A549 (cell line): Measurements from ENCODE around the gene PLXND1. TPM values are rescaled to one million over a fixed set of nuclear protein-coding genes. Genes with fewer than 3 reads are reported as not detected.

ENCODE experiments used
- ATAC-seq, 2 experiments: fragments of 200-7000 bp in 1 of 2; fragments of >200 bp in 1 of 2; cut with Nextera tagmentation in 1 of 2; cut with Tn5 transposase in 1 of 2; 3 replicates each; pipeline versions ENCODE4 v1.8.0 to v1.9.1; 2018 to 2020; ENCODE audit warnings: mild to moderate bottlenecking in 1 of 2, moderate library complexity in 1 of 2
- CTCF ChIA-PET: fragments of 300-600 bp; sonication (Branson Sonifier 250); formaldehyde crosslinking; extraction: SDS; loops from one replicate; lab custom pipeline; 2021; ENCODE audit warnings: antibody characterized with exemption, inconsistent platforms; lab: Yijun Ruan, JAX
- POLR2A ChIA-PET: fragments of 350-600 bp; formaldehyde crosslinking; extraction: SDS; loops from one replicate; lab custom pipeline; 2021; ENCODE audit warnings: antibody characterized with exemption, inconsistent platforms; lab: Yijun Ruan, JAX
- DNase-seq, 2 experiments: peaks; one replicate each; pipeline versions ENCODE4 v3.0.0 to v3.0.0-alpha.2; 2011 to 2016; ENCODE audit warnings: low read depth in 1 of 2, low spot score in 1 of 2
- FAIRE-seq: peaks from 2 replicates; lab custom pipeline; 2011; peaks lifted over from hg19 to GRCh38; lab: Jason Lieb, UNC
- H3K27ac ChIP-seq, 2 experiments: fragments of >200 bp; sonication (Bioruptor Twin); formaldehyde crosslinking; 3 replicates each; pipeline ENCODE4 v1.5.1; 2016 to 2017
- H3K4me1 ChIP-seq: fragments of >200 bp; sonication (Bioruptor Twin); formaldehyde crosslinking; 3 replicates; pipeline ENCODE4 v1.6.1; 2016
- H3K4me2 ChIP-seq: fragments of >200 bp; sonication (Bioruptor Twin); formaldehyde crosslinking; 3 replicates; pipeline ENCODE4 v1.6.1; 2016
- H3K4me3 ChIP-seq: fragments of >200 bp; sonication (Bioruptor Twin); formaldehyde crosslinking; 3 replicates; pipeline ENCODE4 v1.5.1; 2016
- H3K9me3 ChIP-seq: fragments of >200 bp; sonication (Bioruptor Twin); formaldehyde crosslinking; 3 replicates; pipeline ENCODE4 v1.6.1; 2016
- EP300 ChIP-seq, 2 experiments: fragments of >200 bp; sonication (Bioruptor Twin); formaldehyde crosslinking; IDR thresholded peaks; 2 replicates in 1 of 2; 3 replicates in 1 of 2; pipeline ENCODE4 v1.6.1; 2016 to 2017
- ESRRA ChIP-seq: fragments of 150-350 bp; IDR thresholded peaks from 2 replicates; pipeline ENCODE4 v1.6.1; 2014; ENCODE audit warnings: mild to moderate bottlenecking, low read length, borderline replicate concordance
- FOXS1 ChIP-seq: fragments of 250-450 bp; sonication (Bioruptor Pico); IDR thresholded peaks from 2 replicates; pipeline ENCODE4 v1.5.0; 2020; ENCODE audit warnings: mild to moderate bottlenecking, moderate library complexity
- HDAC2 ChIP-seq: fragments of 200-600 bp; sonication (generic); IDR thresholded peaks from 2 replicates; pipeline ENCODE4 v1.6.1; 2016
- HOXA7 ChIP-seq: fragments of 250-450 bp; sonication (Bioruptor Pico); IDR thresholded peaks from 2 replicates; pipeline ENCODE4 v1.5.0; 2020; ENCODE audit warnings: mild to moderate bottlenecking, moderate library complexity
- JUNB ChIP-seq: fragments of >200 bp; sonication (Bioruptor Twin); formaldehyde crosslinking; IDR thresholded peaks from 2 replicates; pipeline ENCODE4 v1.6.1; 2016
- KDM1A ChIP-seq: fragments of 200-600 bp; sonication (generic); IDR thresholded peaks from 2 replicates; pipeline ENCODE4 v1.6.1; 2016; ENCODE audit warnings: low read depth, mild to moderate bottlenecking
- MAFK ChIP-seq: fragments of 450-650 bp; IDR thresholded peaks from 2 replicates; pipeline ENCODE4 v1.6.1; 2014; ENCODE audit not compliant: partially characterized antibody
- MAZ ChIP-seq: fragments of 150-350 bp; IDR thresholded peaks from 2 replicates; pipeline ENCODE4 v1.6.1; 2014; ENCODE audit warnings: antibody characterized with exemption, low read depth, low read length, borderline replicate concordance
- MYC ChIP-seq: IDR thresholded peaks from 2 replicates; pipeline ENCODE4 v1.6.1; 2012; ENCODE audit warnings: mild to moderate bottlenecking, inconsistent platforms, low read length, improper control_type of control experiment, borderline replicate concordance
- NFE2L2 ChIP-seq: fragments of 150-350 bp; conservative IDR thresholded peaks from 2 replicates; pipeline ENCODE4 v1.6.1; 2014; ENCODE audit warnings: low read length
- NPAS2 ChIP-seq: fragments of 250-450 bp; sonication (Bioruptor Pico); IDR thresholded peaks from 2 replicates; pipeline ENCODE4 v1.8.0; 2022; ENCODE audit warnings: mild to moderate bottlenecking, moderate library complexity, borderline replicate concordance
- POLR2A ChIP-seq: IDR thresholded peaks from 2 replicates; pipeline ENCODE4 v1.6.1; 2012; ENCODE audit warnings: mild to moderate bottlenecking, low read length
- RARB ChIP-seq: fragments of 250-450 bp; sonication (Bioruptor Pico); IDR thresholded peaks from 2 replicates; pipeline ENCODE4 v1.8.0; 2021; ENCODE audit warnings: mild to moderate bottlenecking, moderate library complexity
- ZFP36 ChIP-seq: fragments of 450-650 bp; IDR thresholded peaks from 2 replicates; pipeline ENCODE4 v1.6.1; 2014; ENCODE audit warnings: borderline replicate concordance; ENCODE audit not compliant: partially characterized antibody
- WGBS: methylation state at CpG from one replicate; pipeline ENCODE4 v1.1.6; 2017; ENCODE audit errors: missing lambda C conversion rate; 5-methylcytosine and 5-hydroxymethylcytosine counted together
- polyA plus RNA-seq, 4 experiments: library from polyadenylated mRNA; depleted of rRNA in 3 of 4; stranded (reverse); fragments of >200 nt; fragmentation: RNase III in 1 of 4; extraction: RNeasy Plus Mini Kit Qiagen cat#74134 plus additional on column Dnase treatment in 1 of 4; gene quantifications; 2 replicates in 3 of 4; 3 replicates in 1 of 4; pipeline ENCODE4 v1.2.3, GENCODE V29; 2011 to 2017
- TF ChIP-seq, protein P1 (sequence below): fragments of 200-600 bp; sonication (generic); IDR thresholded peaks from 2 replicates; pipeline ENCODE4 v1.6.1; 2016; ENCODE audit warnings: antibody characterized with exemption, mild to moderate bottlenecking, moderate library complexity
- TF ChIP-seq, protein P2 (sequence below): fragments of 150-350 bp; IDR thresholded peaks from 2 replicates; pipeline ENCODE4 v1.6.1; 2014; ENCODE audit warnings: low read depth, mild to moderate bottlenecking, low read length

Gene PLXND1
- polyA plus RNA-seq, 2 of the 4 experiments (the other 2 are of a cell fraction): 26.8 to 72.6 TPM

GRCh38 chr3:129605203-129605921, 1.1 kb downstream of the PLXND1 start:
- no CpG with 5 or more reads among the region's 98 CpGs for WGBS
- ChIA-PET CTCF (interaction anchor here (1.2 to 1.8 kb wide), 6 partner anchors 9 to 219 kb away, joined by 3 to 13 read pairs (median 6); no protein-coding TSS in a partner anchor), POLR2A (interaction anchor here (1.0 kb wide), 1 partner anchor 21 kb away, joined by 10 read pairs; no protein-coding TSS in a partner anchor)
- ATAC-seq (peak; percentile 30 to 53), FAIRE-seq (no peak), DNase-seq (peak in 1 of 2 experiments; percentile 61)
- Histone ChIP-seq H3K27ac (peak overlapping the region; percentile 86 to 97), H3K9me3 (no peaks in the 10 kb centered on the region), H3K4me2 (peak overlapping the region; percentile 86), H3K4me1 (peaks cover 68% of the 10 kb centered on the region), H3K4me3 (peak overlapping the region; percentile 89)
- TF ChIP-seq, protein P1, sequence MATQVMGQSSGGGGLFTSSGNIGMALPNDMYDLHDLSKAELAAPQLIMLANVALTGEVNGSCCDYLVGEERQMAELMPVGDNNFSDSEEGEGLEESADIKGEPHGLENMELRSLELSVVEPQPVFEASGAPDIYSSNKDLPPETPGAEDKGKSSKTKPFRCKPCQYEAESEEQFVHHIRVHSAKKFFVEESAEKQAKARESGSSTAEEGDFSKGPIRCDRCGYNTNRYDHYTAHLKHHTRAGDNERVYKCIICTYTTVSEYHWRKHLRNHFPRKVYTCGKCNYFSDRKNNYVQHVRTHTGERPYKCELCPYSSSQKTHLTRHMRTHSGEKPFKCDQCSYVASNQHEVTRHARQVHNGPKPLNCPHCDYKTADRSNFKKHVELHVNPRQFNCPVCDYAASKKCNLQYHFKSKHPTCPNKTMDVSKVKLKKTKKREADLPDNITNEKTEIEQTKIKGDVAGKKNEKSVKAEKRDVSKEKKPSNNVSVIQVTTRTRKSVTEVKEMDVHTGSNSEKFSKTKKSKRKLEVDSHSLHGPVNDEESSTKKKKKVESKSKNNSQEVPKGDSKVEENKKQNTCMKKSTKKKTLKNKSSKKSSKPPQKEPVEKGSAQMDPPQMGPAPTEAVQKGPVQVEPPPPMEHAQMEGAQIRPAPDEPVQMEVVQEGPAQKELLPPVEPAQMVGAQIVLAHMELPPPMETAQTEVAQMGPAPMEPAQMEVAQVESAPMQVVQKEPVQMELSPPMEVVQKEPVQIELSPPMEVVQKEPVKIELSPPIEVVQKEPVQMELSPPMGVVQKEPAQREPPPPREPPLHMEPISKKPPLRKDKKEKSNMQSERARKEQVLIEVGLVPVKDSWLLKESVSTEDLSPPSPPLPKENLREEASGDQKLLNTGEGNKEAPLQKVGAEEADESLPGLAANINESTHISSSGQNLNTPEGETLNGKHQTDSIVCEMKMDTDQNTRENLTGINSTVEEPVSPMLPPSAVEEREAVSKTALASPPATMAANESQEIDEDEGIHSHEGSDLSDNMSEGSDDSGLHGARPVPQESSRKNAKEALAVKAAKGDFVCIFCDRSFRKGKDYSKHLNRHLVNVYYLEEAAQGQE: no peak
- no peak for TF ChIP-seq EP300 (IDR thresholded peaks at IDR 0.05)

- DNase-seq (no peak), ATAC-seq (no peak), FAIRE-seq (no peak)
- ChIA-PET POLR2A (interaction anchor here (1.0 kb wide), 1 partner anchor 22 kb away, joined by 10 read pairs; no protein-coding TSS in a partner anchor), CTCF (interaction anchor here (1.2 to 1.8 kb wide), 4 partner anchors 8 to 115 kb away, joined by 4 to 13 read pairs (median 7); no protein-coding TSS in a partner anchor)
- H3K27ac ChIP-seq: peak overlapping the region; percentile 86 to 97; a peak in 4 of 6 replicates
- no peaks in the 10 kb centered on the region for H3K9me3 ChIP-seq
- no peak for TF ChIP-seq RARB (CRISPR knock-in tag)
- TF ChIP-seq MYC: no peak
- TF ChIP-seq NFE2L2: no peak
- no peak for TF ChIP-seq NPAS2 (CRISPR knock-in tag)
- TF ChIP-seq FOXS1 (CRISPR knock-in tag): no peak
- TF ChIP-seq HDAC2: no peak
- no peak for TF ChIP-seq MAFK
- TF ChIP-seq JUNB: no peak
- no peak for TF ChIP-seq ESRRA
- TF ChIP-seq HOXA7: no peak
- no peak for TF ChIP-seq MAZ
- peaks cover 68% of the 10 kb centered on the region for H3K4me1 ChIP-seq
- WGBS: 62% methylated on average over 11 of the region's 12 CpGs
- H3K4me2 ChIP-seq: peak overlapping the region; percentile 86
- peak overlapping the region; percentile 89 for H3K4me3 ChIP-seq
Measured at GRCh38 chr3:129604767-129605166, 1.7 kb downstream of the PLXND1 start.

DNA sequence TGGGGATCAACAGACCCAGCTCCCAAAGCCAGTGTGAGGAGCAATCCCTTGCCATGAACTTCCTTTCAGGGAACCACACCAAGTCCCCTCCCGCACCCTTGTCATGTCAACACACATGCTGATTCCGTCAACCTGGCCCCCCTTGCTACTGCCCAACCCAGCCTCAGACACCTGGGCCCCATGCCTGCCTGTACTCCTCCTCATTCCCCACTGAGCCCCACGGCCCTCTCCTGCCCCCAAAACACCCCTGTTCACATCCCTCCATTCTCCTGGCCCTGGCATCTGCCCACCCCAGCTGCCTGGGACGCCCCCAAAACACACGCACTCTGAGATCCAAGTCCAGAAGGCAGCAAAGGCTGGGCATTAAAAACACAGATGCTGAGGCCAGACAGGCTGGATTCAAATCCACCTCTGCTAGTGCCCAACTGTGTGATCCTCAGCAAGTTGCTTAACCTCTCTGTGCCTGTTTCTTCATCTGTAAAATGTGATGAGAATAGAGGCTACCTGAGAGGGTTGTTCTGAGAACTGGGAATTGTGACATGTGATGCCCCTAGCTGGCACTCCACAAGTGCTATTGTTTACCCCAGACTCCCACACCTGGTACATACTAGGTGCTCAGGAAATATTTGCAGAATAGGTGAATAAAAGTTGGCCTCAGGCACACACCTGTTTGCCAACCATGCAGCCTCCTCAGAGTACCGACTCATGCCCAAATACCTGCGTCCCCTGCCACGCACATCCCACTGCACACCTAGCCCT, 2.3 kb downstream of the PLXND1 start:
- H3K4me2 ChIP-seq: peak overlapping the region; percentile 86
- POLR2A ChIA-PET: no interaction called here
- WGBS: 78% methylated on average over 7 of the region's 8 CpGs
- TF ChIP-seq JUNB (no peak), ZFP36 (peak; percentile 70), KDM1A (peak; percentile 60; the same call in 1 of the 2 replicates), POLR2A (no peak), HDAC2 (peak; percentile 56; the same call in 1 of the 2 replicates)
- TF ChIP-seq, protein P2, sequence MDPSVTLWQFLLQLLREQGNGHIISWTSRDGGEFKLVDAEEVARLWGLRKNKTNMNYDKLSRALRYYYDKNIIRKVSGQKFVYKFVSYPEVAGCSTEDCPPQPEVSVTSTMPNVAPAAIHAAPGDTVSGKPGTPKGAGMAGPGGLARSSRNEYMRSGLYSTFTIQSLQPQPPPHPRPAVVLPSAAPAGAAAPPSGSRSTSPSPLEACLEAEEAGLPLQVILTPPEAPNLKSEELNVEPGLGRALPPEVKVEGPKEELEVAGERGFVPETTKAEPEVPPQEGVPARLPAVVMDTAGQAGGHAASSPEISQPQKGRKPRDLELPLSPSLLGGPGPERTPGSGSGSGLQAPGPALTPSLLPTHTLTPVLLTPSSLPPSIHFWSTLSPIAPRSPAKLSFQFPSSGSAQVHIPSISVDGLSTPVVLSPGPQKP: no peak
- TF ChIP-seq, all 56 proteins: peak for 3
- Histone ChIP-seq H3K4me1 (peaks cover 68% of the 10 kb centered on the region), H3K9me3 (no peaks in the 10 kb centered on the region), H3K27ac (peak overlapping the region; percentile 62 to 97; a peak in 5 of 6 replicates), H3K4me3 (peak overlapping the region; percentile 89)
- ATAC-seq: no peak
- DNase-seq: no peak
- no peak for FAIRE-seq
- CTCF ChIA-PET: interaction anchor here (0.6 kb wide), 1 partner anchor 117 kb away, joined by 3 read pairs; no protein-coding TSS in a partner anchor
